ENCODE results near the gene TRAM2.

TRAM2 gene

GRCh38 chr6:52577022-52577777, at the start of gene TRAM2:
Gene TRAM2 (minus strand): TSS chr6:52577060. CDS start chr6:52576915, 145 bp downstream.
- peak; percentile 20 to 42 (median 36) for DNase-seq (ENCODE audit: low read depth in 2 of 3, low spot score in 2 of 3)

GRCh38 chr6:52622810-52623209, 46.0 kb upstream of the TRAM2 start:
- no peak for DNase-seq (ENCODE audit: low read depth in 2 of 3, low spot score in 2 of 3)

- no peak for DNase-seq (ENCODE audit: low read depth in 2 of 3, low spot score in 2 of 3)
These were observed 44.8 kb upstream of the TRAM2 start for GRCh38 chr6:52621631-52622030.

GRCh38 chr6:52620906-52621190, 44.0 kb upstream of the TRAM2 start:
- no peak for DNase-seq (ENCODE audit: low read depth in 2 of 3, low spot score in 2 of 3)

GRCh38 chr6:52620055-52620905, 43.4 kb upstream of the TRAM2 start:
- no peak for DNase-seq (ENCODE audit: low read depth in 2 of 3, low spot score in 2 of 3)

- no peak for DNase-seq (ENCODE audit: low read depth in 2 of 3, low spot score in 2 of 3)
These were observed 40.2 kb upstream of the TRAM2 start for GRCh38 chr6:52617087-52617486.

- DNase-seq (ENCODE audit: low read depth in 2 of 3, low spot score in 2 of 3): no peak
These were observed 39.3 kb upstream of the TRAM2 start for GRCh38 chr6:52616059-52616690.

- DNase-seq (ENCODE audit: low read depth in 2 of 3, low spot score in 2 of 3): no peak
These were observed 35.6 kb upstream of the TRAM2 start for GRCh38 chr6:52612336-52613054.

- no peak for DNase-seq (ENCODE audit: low read depth in 2 of 3, low spot score in 2 of 3)
These were observed 35.0 kb upstream of the TRAM2 start for GRCh38 chr6:52611833-52612232.

- DNase-seq (ENCODE audit: low read depth in 2 of 3, low spot score in 2 of 3): no peak
These were observed 34.0 kb upstream of the TRAM2 start for GRCh38 chr6:52610745-52611355.

GRCh38 chr6:52610011-52610410, 33.2 kb upstream of the TRAM2 start:
- no peak for DNase-seq (ENCODE audit: low read depth in 2 of 3, low spot score in 2 of 3)

- DNase-seq (ENCODE audit: low read depth in 2 of 3, low spot score in 2 of 3): no peak
These were observed 28.8 kb upstream of the TRAM2 start for GRCh38 chr6:52605610-52606185.

GRCh38 chr6:52603000-52603795, 26.3 kb upstream of the TRAM2 start:
- DNase-seq (ENCODE audit: low read depth in 2 of 3, low spot score in 2 of 3): no peak

- DNase-seq (ENCODE audit: low read depth in 2 of 3, low spot score in 2 of 3): no peak
These were observed 21.9 kb upstream of the TRAM2 start for GRCh38 chr6:52598824-52599190.

- DNase-seq (ENCODE audit: low read depth in 2 of 3, low spot score in 2 of 3): peak in 1 of 3 experiments; percentile 14
These were observed 21.4 kb upstream of the TRAM2 start for GRCh38 chr6:52598123-52598823.

GRCh38 chr6:52597738-52598122, 20.9 kb upstream of the TRAM2 start:
- no peak for DNase-seq (ENCODE audit: low read depth in 2 of 3, low spot score in 2 of 3)

GRCh38 chr6:52596371-52597028, 19.6 kb upstream of the TRAM2 start:
- DNase-seq (ENCODE audit: low read depth in 2 of 3, low spot score in 2 of 3): no peak

GRCh38 chr6:52595796-52596130, 18.9 kb upstream of the TRAM2 start:
- DNase-seq (ENCODE audit: low read depth in 2 of 3, low spot score in 2 of 3): no peak

All from activated CD8-positive, alpha-beta memory T cell treated with anti-CD3 and anti-CD28 coated beads for 48 hours (primary cell).